HG03196 (cell line): ENCODE data around the gene TSPY4.
"Not testable (repeated sequence)": the region's sequence is repeated elsewhere in the genome, so short reads cannot be mapped to it uniquely, and the experiment has no call there.

ENCODE experiments used
- ATAC-seq: cut with Tn5 transposase; IDR thresholded peaks from one replicate; pipeline ENCODE4 v1.9.1; 2021; ENCODE audit not compliant: unreplicated experiment

Gene TSPY4

GRCh38 chrY:9337164-9337563 lies at the start of gene TSPY4:
Gene TSPY4, plus strand, starts transcription at chrY:9337464. Its CDS starts 46 bp downstream, at chrY:9337510.
- ATAC-seq, result not testable (repeated sequence)

- ATAC-seq, result no peak
Measured at GRCh38 chrY:9320996-9321395, 16.3 kb upstream of the TSPY4 start.

- not testable (repeated sequence) for ATAC-seq
Measured at GRCh38 chrY:9357497-9357896, 20.2 kb downstream of the TSPY4 start, which contains the start of gene TSPY8. Gene TSPY8, plus strand, starts transcription at chrY:9357797. Its CDS starts 46 bp downstream, at chrY:9357843.
